Measurements from ENCODE around the gene HUWE1.

GRCh38 chrX:53547668-53548067 is 138.9 kb downstream of the HUWE1 start:
- no peak for TF ChIP-seq CTCF (IDR thresholded peaks at IDR 0.05)
- TF ChIP-seq POLR2A (IDR thresholded peaks at IDR 0.05): no peak
- TF ChIP-seq POLR2AphosphoS5 (IDR thresholded peaks at IDR 0.05): no peak

Measured in suprapubic skin (tissue), 4 donors.